Epidermal melanocyte (primary cell): ENCODE data around the gene PLCB1.
"Not testable (repeated sequence)": the region's sequence is repeated elsewhere in the genome, so short reads cannot be mapped to it uniquely, and the experiment has no call there.

Experiments
- DNase-seq: peaks from one replicate; pipeline ENCODE4 v3.0.0; 2011; ENCODE audit warnings: low spot score; ENCODE audit not compliant: insufficient read length

The PLCB1 gene

GRCh38 chr20:8583566-8584043 lies 451.5 kb downstream of the PLCB1 start:
- DNase-seq: no peak

- no peak for DNase-seq
Observed at GRCh38 chr20:8587251-8587650, 455.2 kb downstream of the PLCB1 start.

GRCh38 chr20:8587810-8588209 lies 455.7 kb downstream of the PLCB1 start:
- no peak for DNase-seq

GRCh38 chr20:8589956-8590355 lies 457.9 kb downstream of the PLCB1 start:
- no peak for DNase-seq

GRCh38 chr20:8600910-8601541 lies 469.0 kb downstream of the PLCB1 start:
- not testable (repeated sequence) for DNase-seq

GRCh38 chr20:8601542-8601912 lies 469.5 kb downstream of the PLCB1 start:
- DNase-seq: no peak

- no peak for DNase-seq
Observed at GRCh38 chr20:8602389-8603116, 470.5 kb downstream of the PLCB1 start.

- DNase-seq: no peak
Observed at GRCh38 chr20:8608470-8608869, 476.4 kb downstream of the PLCB1 start.

- no peak for DNase-seq
Observed at GRCh38 chr20:8616792-8617191, 484.7 kb downstream of the PLCB1 start.

- DNase-seq: no peak
Observed at GRCh38 chr20:8621001-8621400, 488.9 kb downstream of the PLCB1 start.

- no peak for DNase-seq
Observed at GRCh38 chr20:8624046-8624445, 492.0 kb downstream of the PLCB1 start.

- no peak for DNase-seq
Observed at GRCh38 chr20:8624616-8625015, 492.6 kb downstream of the PLCB1 start.

- no peak for DNase-seq
Observed at GRCh38 chr20:8627340-8628004, 495.4 kb downstream of the PLCB1 start.

- DNase-seq: no peak
Observed at GRCh38 chr20:8631271-8631670, 499.2 kb downstream of the PLCB1 start.

- no peak for DNase-seq
Observed at GRCh38 chr20:8633366-8633765, 501.3 kb downstream of the PLCB1 start.

GRCh38 chr20:8635048-8635572 lies 503.0 kb downstream of the PLCB1 start:
- no peak for DNase-seq

GRCh38 chr20:8635837-8636236 lies 503.8 kb downstream of the PLCB1 start:
- DNase-seq: no peak

GRCh38 chr20:8639112-8639778 lies 507.2 kb downstream of the PLCB1 start:
- no peak for DNase-seq

GRCh38 chr20:8640461-8640860 lies 508.4 kb downstream of the PLCB1 start:
- no peak for DNase-seq

GRCh38 chr20:8642247-8642646 lies 510.2 kb downstream of the PLCB1 start:
- no peak for DNase-seq

GRCh38 chr20:8644468-8644867 lies 512.4 kb downstream of the PLCB1 start:
- DNase-seq: not testable (repeated sequence)

- no peak for DNase-seq
Observed at GRCh38 chr20:8645326-8645725, 513.3 kb downstream of the PLCB1 start.
